NCI-H526 treated with DMSO at 0.1 percent for 48 hours (cell line): Measurements from ENCODE around the gene RPS4Y1.

Experiments used
- DNase-seq: peaks from one replicate; lab custom pipeline; 2025; lab: John Stamatoyannopoulos, UW

RPS4Y1 gene

GRCh38 chrY:2883561-2883960, 42.2 kb downstream of the RPS4Y1 start:
- no peak for DNase-seq

GRCh38 chrY:2885880-2886279, 44.5 kb downstream of the RPS4Y1 start:
- no peak for DNase-seq

GRCh38 chrY:2887386-2887785, 46.0 kb downstream of the RPS4Y1 start:
- DNase-seq = no peak

GRCh38 chrY:2887955-2888354, 46.6 kb downstream of the RPS4Y1 start:
- no peak for DNase-seq

GRCh38 chrY:2893471-2893870, 52.1 kb downstream of the RPS4Y1 start:
- DNase-seq = no peak

GRCh38 chrY:2896050-2896449, 54.6 kb downstream of the RPS4Y1 start:
- no peak for DNase-seq

GRCh38 chrY:2907356-2907755, 66.0 kb downstream of the RPS4Y1 start:
- no peak for DNase-seq

GRCh38 chrY:2913066-2913815, 71.8 kb downstream of the RPS4Y1 start:
- DNase-seq = no peak
